Spleen (tissue), 11 donors: ENCODE measurements around the gene PPP2R2D. TPM values are rescaled to one million over a fixed set of nuclear protein-coding genes. Genes with fewer than 3 reads are reported as not detected.

ENCODE experiments used
- DNase-seq: peaks from one replicate; pipeline ENCODE4 v3.0.0-alpha.2; 2020
- H3K27ac ChIP-seq, 8 donors: fragments of 200-600 bp; sonication (generic) in 7 of 8; 1 replicate in 4 of 8; 2 replicates in 4 of 8; pipeline versions ENCODE4 v1.5.0 to v1.8.0; 2016 to 2021; ENCODE audit warnings: inconsistent platforms in 4 of 8, mild to moderate bottlenecking in 4 of 8, moderate library complexity in 1 of 8
- H3K27me3 ChIP-seq, 7 donors: fragments of 200-600 bp; sonication (generic) in 6 of 7; replicated peaks in 1 of 7; 1 replicate in 4 of 7; 2 replicates in 3 of 7; pipeline versions ENCODE4 v1.5.0 to v1.8.0; 2016 to 2021; ENCODE audit warnings: inconsistent platforms in 3 of 7, mild to moderate bottlenecking in 1 of 7
- H3K36me3 ChIP-seq, 6 donors: fragments of 200-600 bp; sonication (generic) in 5 of 6; 1 replicate in 4 of 6; 2 replicates in 2 of 6; pipeline versions ENCODE4 v1.5.0 to v1.8.0; 2016 to 2021; ENCODE audit warnings: inconsistent platforms in 2 of 6
- H3K4me1 ChIP-seq, 6 donors: fragments of 200-600 bp; sonication (generic) in 5 of 6; 1 replicate in 3 of 6; 2 replicates in 3 of 6; pipeline versions ENCODE4 v1.5.0 to v1.8.0; 2016 to 2021; ENCODE audit warnings: inconsistent platforms in 3 of 6
- H3K4me3 ChIP-seq, 8 donors: fragments of 200-600 bp; sonication (generic) in 7 of 8; 1 replicate in 4 of 8; 2 replicates in 4 of 8; pipeline versions ENCODE4 v1.5.0 to v1.8.0; 2016 to 2021; ENCODE audit warnings: inconsistent platforms in 4 of 8, mild to moderate bottlenecking in 4 of 8, moderate library complexity in 2 of 8
- H3K9me3 ChIP-seq, 8 donors: fragments of 200-600 bp; sonication (generic) in 7 of 8; 1 replicate in 4 of 8; 2 replicates in 4 of 8; pipeline versions ENCODE4 v1.5.0 to v1.8.0; 2016 to 2021; ENCODE audit warnings: inconsistent platforms in 4 of 8
- CTCF ChIP-seq, 11 experiments: fragments of 200-600 bp in 7 of 11; fragments of 450-650 bp in 4 of 11; sonication (generic) in 4 of 11; IDR thresholded peaks in 8 of 11; conservative IDR thresholded peaks in 3 of 11; 1 replicate in 7 of 11; 2 replicates in 4 of 11; pipeline versions ENCODE4 v1.4.0 to v1.8.0; 2016 to 2021; ENCODE audit warnings: antibody characterized with exemption in 11 of 11, inconsistent platforms in 4 of 11, mild to moderate bottlenecking in 1 of 11
- POLR2A ChIP-seq, 3 donors: fragments of 450-650 bp; IDR thresholded peaks; one replicate each; pipeline ENCODE4 v1.5.1; 2017; ENCODE audit warnings: antibody characterized with exemption in 3 of 3, mild to moderate bottlenecking in 1 of 3
- POLR2AphosphoS5 ChIP-seq, 3 donors: sonication (generic); formaldehyde crosslinking; IDR thresholded peaks; one replicate each; pipeline ENCODE4 v1.5.1; 2017; ENCODE audit warnings: antibody characterized with exemption in 3 of 3
- WGBS, 5 donors: extraction: QIAGEN DNeasy Blood & Tissue Kit in 3 of 5; methylation state at CpG; one replicate each; pipeline versions ENCODE4 v1.1.5 to v1.1.7; 2013 to 2018; 5-methylcytosine and 5-hydroxymethylcytosine counted together
- intact Hi-C: fragments of 100-400 bp; cut with DNase I; formaldehyde crosslinking; loops from one replicate; pipeline ENCODE4 v1.15.0; 2023; ENCODE audit warnings: low total_unique reads
- polyA plus RNA-seq, 3 donors: library from polyadenylated mRNA; stranded (reverse); fragments of 200-250 nt; gene quantifications; one replicate each; pipeline ENCODE4 v1.2.1, GENCODE V29; 2013
- total RNA-seq, 7 donors: library from RNA; depleted of rRNA in 3 of 7; stranded (reverse); fragments of >200 nt in 3 of 7; fragmentation: NEBNext Ultra II Directional in 4 of 7; extraction: Animal tissue kit (Norgen Biotek cat#: 25700) in 4 of 7; gene quantifications; one replicate each; pipeline versions ENCODE4 v1.1.0 to v1.2.1, GENCODE V29; 2016 to 2021
- donor health status: healthy with polysubstance abuse.
- donor health status: DM: no; HTN: no; CAD: no; lungs with moderate emphysema.
- donor health status: DM: no; HTN: no; CAD: no.
- donor health status: Bipolar disorder and iron deficiency.
- donor health status: healthy.
- donor health status: DM: no; HTN: no; CAD: no.
- donor health status: DM: yes; HTN: yes; CAD: no.

The PPP2R2D gene
- total and polyA plus RNA-seq, 10 donors = 15.6 to 41.2 (median 32.0) TPM

GRCh38 chr10:131926743-131927595 is 26.2 kb downstream of the PPP2R2D start:
- H3K27me3 ChIP-seq = no peaks in the 10 kb centered on the region
- WGBS, 5 donors = 91 to 95% (median 94%) methylated on average over 28 of the region's 28 CpGs
- peaks cover 25 to 99% (median 53%) of the 10 kb centered on the region in 6 donors for H3K4me1 ChIP-seq
- intact Hi-C loops = no loop called here
- DNase-seq = no peak
- H3K27ac ChIP-seq = peak overlapping the region in 1 of 8 donors; percentile 72
- peaks cover 0 to 25% (median 16%) of the 10 kb centered on the region in 8 donors for H3K9me3 ChIP-seq
- H3K36me3 ChIP-seq = peaks cover 0 to 15% (median 0%) of the 10 kb centered on the region in 6 donors
- TF ChIP-seq POLR2AphosphoS5 (IDR thresholded peaks at IDR 0.05) (no peak), POLR2A (IDR thresholded peaks at IDR 0.05) (no peak), CTCF (IDR thresholded peaks at IDR 0.05 in 8 of 11, conservative IDR thresholded peaks at IDR 0.05 in 3 of 11) (no peak)
- H3K4me3 ChIP-seq = no peak overlapping the region

- peaks cover 0 to 18% (median 0%) of the 10 kb centered on the region in 6 donors for H3K36me3 ChIP-seq
- H3K27me3 ChIP-seq = no peaks in the 10 kb centered on the region
- peak overlapping the region in 1 of 8 donors; percentile 18 for H3K4me3 ChIP-seq
- TF ChIP-seq POLR2AphosphoS5 (IDR thresholded peaks at IDR 0.05) (peak in 1 of 3 donors; percentile 20), POLR2A (IDR thresholded peaks at IDR 0.05) (no peak), CTCF (IDR thresholded peaks at IDR 0.05 in 8 of 11, conservative IDR thresholded peaks at IDR 0.05 in 3 of 11) (no peak)
- peaks cover 23 to 98% (median 51%) of the 10 kb centered on the region in 6 donors for H3K4me1 ChIP-seq
- intact Hi-C loops = no loop called here
- peak overlapping the region in 4 of 8 donors; percentile 13 to 72 (median 48) for H3K27ac ChIP-seq
- WGBS, 5 donors = 33 to 38% (median 36%) methylated on average over 18 of the region's 18 CpGs
- DNase-seq = peak; percentile 73
- peaks cover 0 to 25% (median 16%) of the 10 kb centered on the region in 8 donors for H3K9me3 ChIP-seq
Measured at GRCh38 chr10:131928248-131929095, 27.7 kb downstream of the PPP2R2D start.

- H3K4me1 ChIP-seq = peaks cover 22 to 98% (median 50%) of the 10 kb centered on the region in 6 donors
- H3K36me3 ChIP-seq = peaks cover 0 to 21% (median 0%) of the 10 kb centered on the region in 6 donors
- H3K4me3 ChIP-seq = no peak overlapping the region
- H3K27ac ChIP-seq = peak overlapping the region in 3 of 8 donors; percentile 45 to 72 (median 50)
- peaks cover 0 to 20% (median 16%) of the 10 kb centered on the region in 8 donors for H3K9me3 ChIP-seq
- TF ChIP-seq CTCF (IDR thresholded peaks at IDR 0.05 in 8 of 11, conservative IDR thresholded peaks at IDR 0.05 in 3 of 11) = no peak
- no peak for TF ChIP-seq POLR2A (IDR thresholded peaks at IDR 0.05)
- TF ChIP-seq POLR2AphosphoS5 (IDR thresholded peaks at IDR 0.05) = peak in 2 of 3 donors; percentile 12 to 14
- no peaks in the 10 kb centered on the region for H3K27me3 ChIP-seq
- 88 to 94% (median 89%) methylated on average over 23 of the region's 23 CpGs for WGBS, 5 donors
- intact Hi-C loops = no loop called here
- DNase-seq = peak; percentile 68
Measured at GRCh38 chr10:131929122-131929845, 28.5 kb downstream of the PPP2R2D start.
